HuH-7.5 (cell line): ENCODE data around the gene ADARB1.
A peak's percentile ranks its signal among the peaks of the same experiment; 100 is the strongest.
"Not testable (repeated sequence)": the region's sequence is repeated elsewhere in the genome, so short reads cannot be mapped to it uniquely, and the experiment has no call there.

Experiments
- DNase-seq: peaks from one replicate; pipeline ENCODE4 v3.0.0; 2011; ENCODE audit warnings: low spot score

Gene ADARB1

GRCh38 chr21:45136500-45136899, 62.1 kb downstream of the ADARB1 start:
- DNase-seq, result no peak

DNA sequence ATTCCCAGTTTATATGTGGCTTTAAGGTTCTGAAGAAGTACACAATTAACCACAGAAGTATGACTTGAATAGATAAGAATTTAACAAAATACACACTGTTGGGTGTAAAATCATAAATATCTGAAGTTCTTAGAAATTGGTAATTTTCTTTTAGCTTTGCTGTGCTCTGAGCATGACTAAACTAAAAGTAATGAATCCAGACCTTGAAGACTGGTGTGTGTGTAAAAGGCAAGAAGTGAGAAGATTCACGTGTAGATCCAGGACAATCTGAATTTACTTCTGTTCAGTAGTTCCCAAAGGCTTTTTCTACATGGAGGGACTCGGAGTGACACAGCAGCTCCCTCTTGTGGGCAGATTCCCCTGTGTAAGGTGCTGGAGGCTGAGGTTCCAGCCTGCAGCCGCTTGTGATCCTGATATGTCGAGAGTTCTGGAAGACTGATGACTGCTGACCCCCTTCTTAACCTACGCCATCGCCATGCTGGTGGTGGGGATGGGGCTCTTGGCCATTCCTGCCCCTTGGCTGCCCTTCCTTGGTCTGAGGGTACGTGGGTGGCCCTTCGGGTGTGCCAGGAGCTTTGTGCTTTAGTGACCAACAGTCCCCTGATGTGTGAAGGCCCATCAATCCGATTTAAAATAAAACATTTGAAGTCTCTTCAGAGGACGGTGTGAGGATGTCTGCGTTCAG, 62.7 kb downstream of the ADARB1 start:
- peak; percentile 90 for DNase-seq

DNA sequence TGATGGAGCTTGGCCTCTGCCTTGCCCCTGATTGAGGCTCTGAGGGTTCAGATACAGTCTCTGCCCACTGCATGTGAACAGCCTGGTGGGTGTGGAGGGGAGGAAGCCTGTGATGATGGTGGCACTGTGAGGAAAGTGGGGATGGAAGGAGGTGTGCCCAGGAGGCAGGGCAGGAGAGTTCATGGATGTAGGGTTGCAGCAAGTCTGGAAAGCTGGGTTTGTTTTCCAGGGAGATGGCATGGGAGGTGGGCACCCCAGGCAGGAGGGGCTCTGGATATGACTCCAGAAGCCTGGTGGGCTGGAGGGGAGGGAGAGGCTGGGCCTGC, 63.2 kb downstream of the ADARB1 start:
- no peak for DNase-seq

DNA sequence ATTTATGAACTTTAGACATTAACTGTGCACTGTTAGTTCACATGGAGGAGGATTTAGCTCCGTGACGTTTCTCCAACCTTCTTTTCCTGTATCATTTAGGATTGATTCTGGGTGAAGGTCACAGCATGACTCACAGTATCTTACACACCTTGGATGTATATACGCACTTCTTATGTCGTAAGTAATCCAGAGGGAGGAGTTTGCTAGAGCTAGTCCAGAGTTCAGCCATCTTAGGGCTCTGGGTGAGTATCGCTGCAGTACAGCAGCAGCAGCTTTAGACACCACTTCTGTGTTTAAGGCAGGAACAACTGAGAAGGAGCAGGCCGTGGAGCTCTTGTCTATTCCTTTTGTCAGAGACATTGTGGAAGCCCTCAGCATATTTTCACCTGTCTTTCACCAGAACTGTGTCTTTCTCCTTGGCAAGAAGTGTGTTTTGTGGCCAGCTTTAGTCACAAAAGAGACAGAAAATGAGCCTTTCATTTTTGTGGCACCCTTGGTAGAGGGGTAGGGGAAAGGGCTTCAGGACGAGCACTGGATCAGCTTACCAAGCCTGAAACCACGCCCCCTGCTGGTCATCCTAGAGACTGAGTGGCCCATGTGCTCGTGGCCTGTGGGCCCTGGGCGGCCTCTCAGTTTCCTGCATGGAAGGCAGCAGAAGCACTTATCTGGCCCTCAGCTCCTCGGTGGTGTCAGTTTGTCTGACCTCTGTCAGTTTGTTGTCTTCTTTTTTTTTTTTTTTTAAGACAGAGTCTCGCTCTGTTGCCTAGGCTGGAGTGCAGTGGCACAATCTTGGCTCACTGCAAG, 64.0 kb downstream of the ADARB1 start:
- peak; percentile 70 for DNase-seq

GRCh38 chr21:45139003-45139360, 64.6 kb downstream of the ADARB1 start:
- not testable (repeated sequence) for DNase-seq

- no peak for DNase-seq
Observed at GRCh38 chr21:45139473-45139872, 65.1 kb downstream of the ADARB1 start.

GRCh38 chr21:45140346-45140940, 66.1 kb downstream of the ADARB1 start:
- DNase-seq, result peak; percentile 81

- DNase-seq, result not testable (repeated sequence)
Observed at GRCh38 chr21:45140944-45141343, 66.6 kb downstream of the ADARB1 start.

DNA sequence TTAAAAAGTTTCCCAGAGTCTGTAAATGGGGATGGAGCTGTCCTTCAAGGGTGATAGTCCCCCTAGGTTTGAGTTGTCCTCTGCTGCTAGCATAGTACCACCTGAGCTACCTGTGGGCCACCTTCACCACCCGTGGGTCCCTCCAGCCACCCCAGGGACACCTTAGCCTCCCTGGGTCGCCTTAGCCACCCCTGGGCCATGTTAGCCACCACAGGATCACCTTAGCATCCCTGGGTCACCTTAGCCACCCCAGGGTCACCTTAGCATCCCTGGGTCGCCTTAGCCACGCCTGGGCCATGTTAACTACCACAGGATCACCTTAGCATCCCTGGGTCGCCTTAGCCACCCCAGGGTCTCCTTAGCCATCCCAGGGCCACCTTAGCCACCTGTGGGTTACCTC, 67.1 kb downstream of the ADARB1 start:
- no peak for DNase-seq

DNA sequence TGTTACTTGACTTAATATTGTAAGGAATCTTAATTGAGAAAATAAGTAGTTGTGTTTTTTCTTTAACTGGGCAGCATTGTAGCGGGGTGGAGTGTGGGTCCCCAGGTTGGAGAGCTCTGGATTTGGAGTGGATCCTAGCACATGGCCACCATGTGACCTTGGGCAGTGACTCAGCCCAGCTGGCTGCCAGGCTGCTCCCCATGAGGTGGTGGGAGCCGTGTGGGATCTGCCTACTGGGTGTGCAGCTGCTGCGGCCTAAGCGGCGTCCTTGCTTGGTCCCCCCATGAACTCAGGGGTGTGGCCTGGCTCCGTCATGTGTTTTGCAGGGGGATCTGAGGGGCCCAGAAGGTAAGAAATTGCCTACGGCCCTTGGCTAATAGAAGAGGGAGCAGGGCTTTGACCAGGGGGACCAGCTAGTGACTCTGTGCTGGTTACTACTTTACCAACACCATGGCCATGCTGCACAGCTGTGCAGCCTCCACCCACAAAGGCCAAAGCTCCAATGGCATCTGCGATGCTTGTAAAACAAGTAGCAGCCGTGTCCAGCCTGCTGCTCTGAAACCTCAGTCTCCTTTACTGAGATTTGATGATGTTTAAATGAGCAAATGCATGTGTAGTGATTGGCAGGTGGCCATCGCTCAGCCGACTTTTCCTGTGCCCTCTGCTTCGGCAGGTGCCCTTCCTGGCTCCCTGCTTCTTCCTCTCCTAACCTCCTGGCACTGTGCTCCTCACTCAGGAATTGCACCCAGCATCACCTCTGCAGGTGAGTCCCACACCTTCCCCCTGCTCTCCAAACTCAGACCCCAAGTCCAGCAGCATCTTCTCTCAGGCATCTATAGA, 68.3 kb downstream of the ADARB1 start:
- DNase-seq, result no peak

- DNase-seq, result no peak
Observed at GRCh38 chr21:45143855-45144254, 69.5 kb downstream of the ADARB1 start.

GRCh38 chr21:45145146-45145545, 70.8 kb downstream of the ADARB1 start:
- no peak for DNase-seq

- DNase-seq, result not testable (repeated sequence)
Observed at GRCh38 chr21:45145846-45146245, 71.5 kb downstream of the ADARB1 start.

GRCh38 chr21:45146306-45146705, 71.9 kb downstream of the ADARB1 start:
- no peak for DNase-seq

GRCh38 chr21:45146801-45147200, 72.4 kb downstream of the ADARB1 start:
- DNase-seq, result no peak

- DNase-seq, result no peak
Observed at GRCh38 chr21:45147473-45148315, 73.3 kb downstream of the ADARB1 start.

DNA sequence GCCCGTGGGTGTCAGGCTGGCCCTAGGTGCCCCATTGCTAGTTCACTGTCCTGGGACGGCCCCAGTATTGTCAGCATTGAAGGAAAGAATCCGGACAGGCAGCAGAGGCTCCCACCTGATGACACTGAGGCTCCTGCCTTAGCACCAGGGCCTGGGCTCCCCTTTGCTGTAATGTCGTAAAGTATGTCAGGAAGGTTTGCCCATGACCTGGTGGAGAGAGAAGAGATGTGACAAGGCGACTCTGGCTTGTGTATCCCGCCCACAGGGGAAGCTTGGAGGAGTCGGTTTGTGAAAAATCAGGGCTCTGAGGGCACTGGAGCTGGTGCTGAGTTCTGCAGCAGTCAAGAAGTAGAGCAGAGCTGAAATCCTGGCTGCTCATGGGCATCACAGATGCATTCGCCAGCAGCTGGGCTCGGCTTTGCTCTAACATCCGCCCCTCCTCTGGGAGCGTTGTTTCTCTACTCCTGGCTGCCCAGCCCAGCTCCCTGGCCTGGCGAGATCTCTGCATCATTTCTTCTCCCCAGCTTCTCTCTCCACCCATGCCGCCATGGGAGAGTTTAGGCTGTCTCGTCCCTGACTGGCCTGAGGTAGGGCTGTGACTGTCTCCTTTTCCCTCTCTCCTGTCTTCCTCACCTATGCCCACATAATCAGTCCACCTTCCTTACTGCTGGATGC, 74.1 kb downstream of the ADARB1 start:
- DNase-seq, result no peak

- no peak for DNase-seq
Observed at GRCh38 chr21:45149021-45149420, 74.6 kb downstream of the ADARB1 start.

GRCh38 chr21:45150638-45151131, 76.3 kb downstream of the ADARB1 start:
- DNase-seq, result no peak

DNA sequence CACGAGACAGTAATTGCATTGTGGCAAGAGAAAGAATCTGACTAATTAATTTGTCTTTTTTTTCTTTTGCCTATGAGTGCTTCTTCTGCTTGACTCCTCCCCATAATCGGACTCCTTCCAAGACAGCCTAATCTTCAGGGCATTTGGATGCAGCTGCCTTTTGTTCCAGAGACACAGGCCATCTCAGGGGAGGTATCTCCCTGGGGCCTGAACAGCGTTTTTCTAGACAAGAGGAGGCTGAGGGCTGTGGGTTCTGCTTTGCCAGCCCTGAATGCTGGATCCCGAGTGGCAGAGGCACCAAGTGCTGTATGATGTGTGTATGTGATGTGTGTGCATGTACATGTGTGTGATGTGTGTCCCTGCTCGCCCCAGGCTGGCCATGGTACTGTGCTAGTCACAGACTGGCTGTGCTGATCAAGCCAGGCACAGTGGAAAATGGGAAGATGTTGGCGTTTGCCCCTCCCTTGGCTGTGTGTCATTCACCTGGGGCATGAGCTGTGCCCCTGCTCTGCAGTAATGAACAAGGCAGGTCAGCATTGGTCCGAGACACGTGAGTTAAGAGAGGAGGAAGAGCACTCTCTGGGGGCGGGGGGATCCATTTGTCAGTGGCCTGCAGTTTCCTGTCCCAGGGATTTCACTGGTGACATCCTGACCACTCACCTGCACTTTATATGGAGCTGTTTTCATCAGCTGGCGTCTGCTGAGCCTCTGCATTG, 77.2 kb downstream of the ADARB1 start:
- DNase-seq, result no peak
